GM19397 (cell line): Measurements from ENCODE around the gene TESK1.
A peak's percentile ranks its signal among the peaks of the same experiment; 100 is the strongest.
"Not testable (repeated sequence)": the region's sequence is repeated elsewhere in the genome, so short reads cannot be mapped to it uniquely, and the experiment has no call there.

Experiments used
- ATAC-seq: cut with Tn5 transposase; IDR thresholded peaks from one replicate; pipeline ENCODE4 v1.9.1; 2021; ENCODE audit warnings: mild to moderate bottlenecking, moderate library complexity; ENCODE audit not compliant: unreplicated experiment

TESK1 gene

GRCh38 chr9:35579130-35579529, 25.9 kb upstream of the TESK1 start:
- no peak for ATAC-seq

- not testable (repeated sequence) for ATAC-seq
These were observed 25.3 kb upstream of the TESK1 start for GRCh38 chr9:35579659-35580227.

- ATAC-seq, result not testable (repeated sequence)
These were observed 21.5 kb upstream of the TESK1 start for GRCh38 chr9:35583521-35583920.

GRCh38 chr9:35584681-35585080, 20.4 kb upstream of the TESK1 start:
- not testable (repeated sequence) for ATAC-seq

- ATAC-seq, result not testable (repeated sequence)
These were observed 16.6 kb upstream of the TESK1 start for GRCh38 chr9:35588506-35588905.

- no peak for ATAC-seq
These were observed 11.5 kb upstream of the TESK1 start for GRCh38 chr9:35593581-35593980.

- no peak for ATAC-seq
These were observed 10.6 kb upstream of the TESK1 start for GRCh38 chr9:35594471-35594870.

GRCh38 chr9:35596907-35597306, 8.2 kb upstream of the TESK1 start:
- not testable (repeated sequence) for ATAC-seq

- ATAC-seq, result no peak
These were observed 6.0 kb upstream of the TESK1 start for GRCh38 chr9:35598866-35599590.

- ATAC-seq, result no peak
These were observed 5.1 kb upstream of the TESK1 start for GRCh38 chr9:35599763-35600604.

GRCh38 chr9:35603506-35603985, 1.5 kb upstream of the TESK1 start:
- ATAC-seq, result no peak

- peak; percentile 82 for ATAC-seq
These were observed 980 bp upstream of the TESK1 start for GRCh38 chr9:35603986-35604577.

GRCh38 chr9:35605351-35606137, 482 bp downstream of the TESK1 start:
- ATAC-seq, result peak; percentile 8

- ATAC-seq, result no peak
These were observed 1.1 kb downstream of the TESK1 start for GRCh38 chr9:35606138-35606504.

- no peak for ATAC-seq
These were observed 1.7 kb downstream of the TESK1 start for GRCh38 chr9:35606726-35607125.

GRCh38 chr9:35608221-35608620, 3.2 kb downstream of the TESK1 start:
- ATAC-seq, result no peak

- no peak for ATAC-seq
These were observed 4.1 kb downstream of the TESK1 start for GRCh38 chr9:35609001-35609819.

- no peak for ATAC-seq
These were observed 4.7 kb downstream of the TESK1 start for GRCh38 chr9:35609820-35610163.

- no peak for ATAC-seq
These were observed 6.3 kb downstream of the TESK1 start for GRCh38 chr9:35611230-35611797.
